ENCODE results near the gene SLC12A8.

- TF ChIP-seq POLR2A (IDR thresholded peaks at IDR 0.05; ENCODE audit: low read depth, low read length), result no peak
- no peak for TF ChIP-seq POLR2AphosphoS5 (IDR thresholded peaks at IDR 0.05; ENCODE audit: low read depth, low read length)
- TF ChIP-seq SPI1 (IDR thresholded peaks at IDR 0.05; ENCODE audit: low read depth, low read length), result no peak
- no peak for TF ChIP-seq PAX5 (IDR thresholded peaks at IDR 0.05; ENCODE audit: insufficient read depth, low read length, severe bottlenecking)
- no peak for TF ChIP-seq TAF1 (IDR thresholded peaks at IDR 0.05; ENCODE audit: low read depth, low read length)
Observed at GRCh38 chr3:125262161-125262560, 49.6 kb upstream of the SLC12A8 start.

Measured in GM12891 (cell line).